ENCODE measurements around the gene RRP9. TPM values are rescaled to one million over a fixed set of nuclear protein-coding genes. Genes with fewer than 3 reads are reported as not detected.

RRP9 gene
- total RNA-seq, 1 donor from 2014 or later, result 15.6 TPM

DNA sequence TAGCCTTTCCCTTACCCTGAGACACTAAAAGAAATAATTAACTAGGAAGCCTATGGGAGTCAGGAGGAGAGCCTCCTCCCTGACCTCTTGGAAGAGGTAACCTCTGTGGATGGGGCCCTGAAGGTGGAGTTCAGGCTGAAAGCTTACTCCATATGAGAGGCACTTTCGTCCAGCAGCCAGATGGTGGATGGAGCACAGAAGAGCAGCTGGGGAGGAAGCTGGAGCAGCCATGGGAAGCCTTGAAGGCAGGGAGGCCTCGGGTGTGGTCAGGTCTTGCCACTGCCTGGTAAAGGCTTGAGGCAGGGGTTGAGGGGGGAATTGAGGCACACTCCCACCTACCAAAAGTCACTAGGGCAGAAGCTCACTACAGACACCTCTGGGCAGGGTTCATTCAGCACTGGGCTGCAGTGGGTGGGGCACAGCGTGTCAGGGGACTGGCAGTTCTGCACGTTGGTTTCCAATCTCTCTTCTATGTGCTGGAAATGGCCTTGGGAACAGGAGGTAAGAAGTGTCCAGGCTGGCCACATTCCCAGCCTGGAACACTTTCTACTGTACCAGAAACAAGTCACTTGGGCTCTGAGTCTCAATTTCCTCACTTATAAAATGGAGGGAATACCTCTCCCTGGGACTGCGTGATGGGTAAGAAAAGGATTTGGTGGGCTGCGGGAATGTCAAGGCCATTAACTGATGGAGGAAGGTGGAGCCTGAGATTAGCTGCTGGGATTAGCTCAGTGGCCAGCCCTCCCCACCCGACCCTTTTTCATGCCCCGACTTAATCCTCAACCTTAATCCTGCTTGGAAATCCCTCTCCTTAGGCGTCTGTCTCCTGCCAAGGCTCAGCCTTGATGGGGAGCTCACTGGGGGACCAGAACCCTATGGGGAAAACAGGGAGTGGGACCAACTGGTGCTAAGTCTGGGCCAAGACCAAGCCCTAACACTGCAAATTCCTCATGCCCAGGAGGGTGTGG, 20.2 kb upstream of the RRP9 start:
- Mint-ChIP-seq H3K4me1 (ENCODE audit: low read depth, unreplicated experiment) (peaks cover 30% of the 10 kb centered on the region), H3K27ac (ENCODE audit: unreplicated experiment) (peak overlapping the region; percentile 100), H3K9me3 (ENCODE audit: unreplicated experiment) (peaks cover 42% of the 10 kb centered on the region), H3K4me3 (ENCODE audit: unreplicated experiment) (peak overlapping the region; percentile 98), H3K36me3 (ENCODE audit: unreplicated experiment) (peaks cover 9% of the 10 kb centered on the region), H3K27me3 (ENCODE audit: unreplicated experiment) (peaks cover 39% of the 10 kb centered on the region)
- no peak for DNase-seq
- TF ChIP-seq, protein P1, sequence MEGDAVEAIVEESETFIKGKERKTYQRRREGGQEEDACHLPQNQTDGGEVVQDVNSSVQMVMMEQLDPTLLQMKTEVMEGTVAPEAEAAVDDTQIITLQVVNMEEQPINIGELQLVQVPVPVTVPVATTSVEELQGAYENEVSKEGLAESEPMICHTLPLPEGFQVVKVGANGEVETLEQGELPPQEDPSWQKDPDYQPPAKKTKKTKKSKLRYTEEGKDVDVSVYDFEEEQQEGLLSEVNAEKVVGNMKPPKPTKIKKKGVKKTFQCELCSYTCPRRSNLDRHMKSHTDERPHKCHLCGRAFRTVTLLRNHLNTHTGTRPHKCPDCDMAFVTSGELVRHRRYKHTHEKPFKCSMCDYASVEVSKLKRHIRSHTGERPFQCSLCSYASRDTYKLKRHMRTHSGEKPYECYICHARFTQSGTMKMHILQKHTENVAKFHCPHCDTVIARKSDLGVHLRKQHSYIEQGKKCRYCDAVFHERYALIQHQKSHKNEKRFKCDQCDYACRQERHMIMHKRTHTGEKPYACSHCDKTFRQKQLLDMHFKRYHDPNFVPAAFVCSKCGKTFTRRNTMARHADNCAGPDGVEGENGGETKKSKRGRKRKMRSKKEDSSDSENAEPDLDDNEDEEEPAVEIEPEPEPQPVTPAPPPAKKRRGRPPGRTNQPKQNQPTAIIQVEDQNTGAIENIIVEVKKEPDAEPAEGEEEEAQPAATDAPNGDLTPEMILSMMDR (IDR thresholded peaks at IDR 0.05; ENCODE audit: partially characterized antibody, unreplicated experiment), result no peak

- TF ChIP-seq, protein P1 (IDR thresholded peaks at IDR 0.05; ENCODE audit: partially characterized antibody, unreplicated experiment), result no peak
- DNase-seq, result no peak
- Mint-ChIP-seq H3K9me3 (ENCODE audit: unreplicated experiment) (peaks cover 37% of the 10 kb centered on the region), H3K4me1 (ENCODE audit: low read depth, unreplicated experiment) (peaks cover 30% of the 10 kb centered on the region), H3K4me3 (ENCODE audit: unreplicated experiment) (peak overlapping the region; percentile 98), H3K27ac (ENCODE audit: unreplicated experiment) (peak overlapping the region; percentile 76), H3K27me3 (ENCODE audit: unreplicated experiment) (peaks cover 38% of the 10 kb centered on the region), H3K36me3 (ENCODE audit: unreplicated experiment) (peaks cover 9% of the 10 kb centered on the region)
Measured at GRCh38 chr3:51961011-51961410, 19.3 kb upstream of the RRP9 start.

GRCh38 chr3:51960386-51960785, 18.7 kb upstream of the RRP9 start:
- Mint-ChIP-seq H3K4me3 (ENCODE audit: unreplicated experiment) (peak overlapping the region; percentile 98), H3K36me3 (ENCODE audit: unreplicated experiment) (peaks cover 8% of the 10 kb centered on the region), H3K4me1 (ENCODE audit: low read depth, unreplicated experiment) (peaks cover 30% of the 10 kb centered on the region), H3K9me3 (ENCODE audit: unreplicated experiment) (peaks cover 34% of the 10 kb centered on the region), H3K27me3 (ENCODE audit: unreplicated experiment) (peaks cover 31% of the 10 kb centered on the region), H3K27ac (ENCODE audit: unreplicated experiment) (peak overlapping the region; percentile 28)
- TF ChIP-seq, protein P1 (IDR thresholded peaks at IDR 0.05; ENCODE audit: partially characterized antibody, unreplicated experiment), result no peak
- DNase-seq, result no peak

GRCh38 chr3:51959651-51960050, 17.9 kb upstream of the RRP9 start:
- Mint-ChIP-seq H3K9me3 (ENCODE audit: unreplicated experiment) (peaks cover 31% of the 10 kb centered on the region), H3K4me1 (ENCODE audit: low read depth, unreplicated experiment) (peaks cover 30% of the 10 kb centered on the region), H3K4me3 (ENCODE audit: unreplicated experiment) (no peak overlapping the region), H3K27ac (ENCODE audit: unreplicated experiment) (no peak overlapping the region), H3K27me3 (ENCODE audit: unreplicated experiment) (peaks cover 25% of the 10 kb centered on the region), H3K36me3 (ENCODE audit: unreplicated experiment) (peaks cover 2% of the 10 kb centered on the region)
- no peak for DNase-seq
- TF ChIP-seq, protein P1 (IDR thresholded peaks at IDR 0.05; ENCODE audit: partially characterized antibody, unreplicated experiment), result no peak

Data from glutamatergic neuron (in vitro differentiated cells).